Upper lobe of left lung (tissue), 6 donors: ENCODE data around the gene IFT22. TPM values are rescaled to one million over a fixed set of nuclear protein-coding genes. Genes with fewer than 3 reads are reported as not detected.
A peak's percentile ranks its signal among the peaks of the same experiment; 100 is the strongest.

ENCODE experiments used
- ATAC-seq, 2 donors: fragments of 200-7000 bp; cut with Tn5 transposase; one replicate each; pipeline ENCODE4 v1.9.1; 2022; ENCODE audit warnings: mild to moderate bottlenecking in 2 of 2, moderate library complexity in 2 of 2; ENCODE audit not compliant: low FRiP score in 2 of 2
- DNase-seq, 2 donors: peaks; one replicate each; pipeline ENCODE4 v3.0.0-alpha.2; 2019 to 2020
- H3K27ac ChIP-seq, 4 donors: fragments of 200-600 bp; sonication (generic); one replicate each; pipeline ENCODE4 v1.5.1; 2016 to 2019
- H3K27me3 ChIP-seq, 4 donors: fragments of 200-600 bp; sonication (generic); one replicate each; pipeline ENCODE4 v1.5.1; 2017 to 2019
- H3K36me3 ChIP-seq, 4 donors: fragments of 200-600 bp; sonication (generic); one replicate each; pipeline ENCODE4 v1.5.1; 2016 to 2019
- H3K4me1 ChIP-seq, 4 donors: fragments of 200-600 bp; sonication (generic); one replicate each; pipeline ENCODE4 v1.5.1; 2018 to 2019
- H3K4me3 ChIP-seq, 4 donors: fragments of 200-600 bp; sonication (generic); one replicate each; pipeline ENCODE4 v1.5.1; 2017 to 2019; ENCODE audit warnings: mild to moderate bottlenecking in 2 of 4, moderate library complexity in 1 of 4
- H3K9me3 ChIP-seq, 4 donors: fragments of 200-600 bp; sonication (generic); one replicate each; pipeline ENCODE4 v1.5.1; 2018 to 2019
- EP300 ChIP-seq, 4 donors: sonication (generic); formaldehyde crosslinking; IDR thresholded peaks; one replicate each; pipeline ENCODE4 v1.5.1; 2017; ENCODE audit warnings: antibody characterized with exemption in 4 of 4, control low read depth in 2 of 4
- POLR2A ChIP-seq, 4 donors: fragments of 450-650 bp; IDR thresholded peaks; one replicate each; pipeline ENCODE4 v1.5.1; 2016 to 2017; ENCODE audit warnings: antibody characterized with exemption in 4 of 4, mild to moderate bottlenecking in 2 of 4
- POLR2AphosphoS5 ChIP-seq, 2 donors: sonication (generic); formaldehyde crosslinking; IDR thresholded peaks; one replicate each; pipeline ENCODE4 v1.5.1; 2017; ENCODE audit warnings: antibody characterized with exemption in 2 of 2
- WGBS, 2 donors: methylation state at CpG; one replicate each; pipeline ENCODE4 v1.1.5; 2017 to 2018; 5-methylcytosine and 5-hydroxymethylcytosine counted together
- total RNA-seq, 6 donors: library from RNA; depleted of rRNA in 4 of 6; stranded (reverse); fragments of >200 nt in 4 of 6; gene quantifications; one replicate each; pipeline versions ENCODE4 v1.1.0 to v1.2.1, GENCODE V29; 2016 to 2021
- TF ChIP-seq, protein P1 (sequence below), 6 experiments: fragments of 450-650 bp in 4 of 6; fragments of 200-600 bp in 2 of 6; sonication (generic) in 2 of 6; IDR thresholded peaks; one replicate each; pipeline ENCODE4 v1.5.1; 2016 to 2019; ENCODE audit warnings: antibody characterized with exemption in 6 of 6
- donor health status: DM: no; HTN: no; CAD: no; lungs with moderate emphysema.
- donor health status: DM: no; HTN: yes; CAD: no; lungs with severe emphysema.

The IFT22 gene
- total RNA-seq, 6 donors from 2014 or later = 7.3 to 30.5 (median 17.3) TPM

DNA sequence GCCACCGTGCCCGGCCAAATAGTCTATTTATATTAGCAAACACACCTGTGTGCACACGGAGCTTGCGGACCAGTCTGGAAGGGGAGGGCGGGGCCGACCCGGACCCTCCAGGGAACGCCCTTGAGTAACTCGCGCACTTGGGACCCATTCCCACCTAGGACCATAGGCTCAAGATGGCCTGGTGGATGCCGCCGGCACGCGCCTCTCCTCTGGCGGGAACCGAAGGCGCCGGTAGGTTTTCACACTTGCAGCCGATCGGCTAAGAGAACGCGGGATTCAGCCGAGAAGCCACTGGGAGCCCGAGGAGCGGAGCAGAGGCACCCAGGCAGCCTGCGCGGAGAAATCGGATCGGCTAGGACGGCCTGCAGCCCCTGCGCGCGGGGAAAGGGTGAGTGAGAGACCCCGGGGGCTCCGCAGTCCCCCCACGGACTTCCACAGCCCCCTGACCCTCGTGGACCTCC is 18.9 kb downstream of the IFT22 start:
- H3K4me1 ChIP-seq = peaks cover 0 to 23% (median 2%) of the 10 kb centered on the region in 4 donors
- no peak for TF ChIP-seq POLR2AphosphoS5 (IDR thresholded peaks at IDR 0.05)
- TF ChIP-seq POLR2A (IDR thresholded peaks at IDR 0.05) = no peak
- TF ChIP-seq EP300 (IDR thresholded peaks at IDR 0.05) = no peak
- TF ChIP-seq, protein P1, sequence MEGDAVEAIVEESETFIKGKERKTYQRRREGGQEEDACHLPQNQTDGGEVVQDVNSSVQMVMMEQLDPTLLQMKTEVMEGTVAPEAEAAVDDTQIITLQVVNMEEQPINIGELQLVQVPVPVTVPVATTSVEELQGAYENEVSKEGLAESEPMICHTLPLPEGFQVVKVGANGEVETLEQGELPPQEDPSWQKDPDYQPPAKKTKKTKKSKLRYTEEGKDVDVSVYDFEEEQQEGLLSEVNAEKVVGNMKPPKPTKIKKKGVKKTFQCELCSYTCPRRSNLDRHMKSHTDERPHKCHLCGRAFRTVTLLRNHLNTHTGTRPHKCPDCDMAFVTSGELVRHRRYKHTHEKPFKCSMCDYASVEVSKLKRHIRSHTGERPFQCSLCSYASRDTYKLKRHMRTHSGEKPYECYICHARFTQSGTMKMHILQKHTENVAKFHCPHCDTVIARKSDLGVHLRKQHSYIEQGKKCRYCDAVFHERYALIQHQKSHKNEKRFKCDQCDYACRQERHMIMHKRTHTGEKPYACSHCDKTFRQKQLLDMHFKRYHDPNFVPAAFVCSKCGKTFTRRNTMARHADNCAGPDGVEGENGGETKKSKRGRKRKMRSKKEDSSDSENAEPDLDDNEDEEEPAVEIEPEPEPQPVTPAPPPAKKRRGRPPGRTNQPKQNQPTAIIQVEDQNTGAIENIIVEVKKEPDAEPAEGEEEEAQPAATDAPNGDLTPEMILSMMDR (IDR thresholded peaks at IDR 0.05) = no peak
- peak overlapping the region in 2 of 4 donors; percentile 6 to 10 for H3K4me3 ChIP-seq
- WGBS, 2 donors = 10 to 17% methylated on average over 3 to 19 of the region's 37 CpGs
- DNase-seq (peak in 1 of 2 donors; percentile 70), ATAC-seq (peak in 1 of 2 donors; percentile 23)
- H3K27me3 ChIP-seq = peaks cover 0 to 53% (median 34%) of the 10 kb centered on the region in 4 donors
- no peak overlapping the region for H3K27ac ChIP-seq
- H3K9me3 ChIP-seq = peaks cover 14 to 25% (median 17%) of the 10 kb centered on the region in 4 donors
- H3K36me3 ChIP-seq = no peaks in the 10 kb centered on the region

DNA sequence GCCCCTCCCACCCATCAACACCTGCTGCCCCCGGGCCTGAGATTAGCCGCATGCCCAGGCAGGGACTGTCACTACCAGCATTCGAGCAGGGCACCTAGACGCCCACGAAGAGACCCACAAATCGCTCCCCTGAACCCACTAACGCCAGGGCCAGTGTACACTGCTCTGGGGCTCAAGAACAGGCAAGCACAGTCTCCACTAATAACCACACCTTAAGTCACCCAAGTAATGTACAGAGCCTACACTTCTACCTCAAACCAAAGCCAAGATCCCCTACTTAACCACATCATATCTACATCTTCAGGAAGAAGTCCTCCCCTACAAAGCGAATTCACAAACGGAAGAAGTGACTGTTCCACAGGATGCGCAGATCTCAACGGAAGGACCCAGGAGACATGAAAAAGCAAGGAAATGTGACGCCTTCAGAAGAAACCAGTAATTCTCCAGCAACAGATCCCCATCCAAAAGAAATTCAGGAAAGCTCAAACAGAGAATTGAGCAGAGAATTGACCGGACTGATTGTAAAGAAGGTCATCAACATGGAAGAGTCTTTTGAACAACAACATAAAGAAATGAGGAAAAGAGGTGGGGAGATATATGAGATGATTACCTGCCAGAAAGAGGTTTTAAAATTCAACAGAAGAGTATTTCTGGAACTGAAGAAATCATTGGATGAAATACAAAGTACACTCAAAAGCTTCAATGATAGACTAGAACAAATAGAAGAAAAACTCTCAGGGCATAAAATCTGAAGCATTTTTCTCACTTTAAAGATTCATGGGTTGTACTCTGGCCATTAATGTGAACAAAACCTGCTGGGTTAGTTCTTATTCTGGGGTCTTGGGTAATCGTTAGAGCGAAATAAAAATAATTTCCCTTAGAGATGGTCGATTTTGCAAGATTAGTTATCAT is 20.9 kb downstream of the IFT22 start:
- H3K4me3 ChIP-seq = no peak overlapping the region
- no peak for ATAC-seq
- no peak for DNase-seq
- H3K4me1 ChIP-seq = peaks cover 0 to 22% (median 2%) of the 10 kb centered on the region in 4 donors
- WGBS, 2 donors = 56 to 68% methylated on average over 14 to 15 of the region's 16 CpGs
- no peak overlapping the region for H3K27ac ChIP-seq
- TF ChIP-seq EP300 (IDR thresholded peaks at IDR 0.05) (no peak), POLR2AphosphoS5 (IDR thresholded peaks at IDR 0.05) (no peak), POLR2A (IDR thresholded peaks at IDR 0.05) (no peak)
- TF ChIP-seq, protein P1 (IDR thresholded peaks at IDR 0.05) = no peak
- H3K9me3 ChIP-seq = peaks cover 14 to 25% (median 17%) of the 10 kb centered on the region in 4 donors
- peaks cover 0 to 53% (median 34%) of the 10 kb centered on the region in 4 donors for H3K27me3 ChIP-seq
- no peaks in the 10 kb centered on the region for H3K36me3 ChIP-seq

DNA sequence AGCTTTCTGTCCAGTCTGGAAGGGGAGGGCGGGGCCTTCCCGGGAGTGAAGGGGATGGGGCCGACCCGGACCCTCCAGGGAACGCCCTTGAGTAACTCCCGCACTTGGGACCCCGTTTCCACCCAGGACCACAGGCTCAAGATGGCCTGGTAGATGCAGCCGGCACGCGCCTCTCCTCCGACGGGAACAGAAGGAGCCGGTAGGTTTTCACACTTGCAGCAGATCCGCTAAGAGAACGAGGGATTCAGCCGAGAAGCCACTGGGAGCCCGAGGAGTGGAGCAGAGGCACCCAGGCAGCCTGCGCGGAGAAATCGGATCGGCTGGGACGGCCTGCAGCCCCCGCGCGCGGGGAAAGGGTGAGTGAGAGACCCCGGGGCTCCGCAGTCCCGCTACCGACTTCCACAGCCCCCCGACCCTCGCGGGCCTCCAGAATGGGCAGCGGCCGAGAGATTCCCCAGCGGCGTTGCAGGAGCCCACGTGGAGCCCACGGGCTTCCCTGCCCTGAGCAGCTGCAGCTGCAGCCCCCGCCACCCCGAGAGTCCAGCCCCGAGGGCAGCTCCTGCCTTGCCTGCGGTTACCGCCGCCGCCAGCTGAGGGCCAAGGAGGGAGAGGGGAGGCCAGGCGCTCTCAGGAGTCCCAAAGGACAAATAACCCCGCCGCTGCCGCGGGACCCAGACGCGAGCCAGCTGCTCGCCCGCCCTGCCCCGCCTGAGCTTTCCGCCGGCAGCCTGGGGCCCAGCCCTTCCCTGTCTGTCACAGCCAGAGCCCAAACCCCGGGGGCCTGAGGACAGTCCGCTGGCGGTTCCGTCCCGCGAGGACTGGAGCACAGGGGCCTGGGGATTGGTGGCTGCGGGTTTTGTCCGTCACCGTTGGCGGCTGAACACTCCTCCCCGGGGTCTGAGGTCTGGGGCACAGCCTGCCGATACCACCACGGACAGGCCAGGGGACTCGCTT is 21.8 kb downstream of the IFT22 start:
- Histone ChIP-seq H3K4me1 (peaks cover 0 to 22% (median 2%) of the 10 kb centered on the region in 4 donors), H3K36me3 (no peaks in the 10 kb centered on the region), H3K27me3 (peaks cover 0 to 53% (median 34%) of the 10 kb centered on the region in 4 donors), H3K27ac (no peak overlapping the region), H3K9me3 (peaks cover 14 to 25% (median 17%) of the 10 kb centered on the region in 4 donors), H3K4me3 (no peak overlapping the region)
- TF ChIP-seq, protein P1 (IDR thresholded peaks at IDR 0.05) = peak in 1 of 6 experiments; percentile 9
- TF ChIP-seq POLR2A (IDR thresholded peaks at IDR 0.05) (no peak), POLR2AphosphoS5 (IDR thresholded peaks at IDR 0.05) (no peak), EP300 (IDR thresholded peaks at IDR 0.05) (no peak)
- peak in 1 of 2 donors; percentile 81 for DNase-seq
- peak in 1 of 2 donors; percentile 28 for ATAC-seq
- WGBS, 2 donors = 3 to 4% methylated on average over 9 to 67 of the region's 72 CpGs

DNA sequence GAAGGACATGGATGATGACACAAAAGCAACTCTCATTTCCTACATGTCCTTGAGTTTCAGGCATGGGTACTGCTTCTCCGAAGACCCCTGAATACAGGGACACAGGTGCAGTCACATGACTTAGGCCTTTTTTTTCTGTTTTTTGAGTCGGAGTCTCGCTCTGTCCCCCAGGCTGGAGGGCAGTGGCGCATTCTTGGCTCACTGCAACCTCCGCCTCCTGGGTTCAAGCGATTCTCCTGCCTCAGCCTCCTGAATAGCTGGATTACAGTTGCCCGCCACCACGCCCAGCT is 26.8 kb downstream of the IFT22 start:
- WGBS, 2 donors = 81 to 83% methylated on average over 8 of the region's 8 CpGs
- H3K27me3 ChIP-seq = peaks cover 0 to 19% (median 11%) of the 10 kb centered on the region in 4 donors
- no peak overlapping the region for H3K27ac ChIP-seq
- peaks cover 0 to 2% (median 0%) of the 10 kb centered on the region in 4 donors for H3K9me3 ChIP-seq
- no peak overlapping the region for H3K4me3 ChIP-seq
- DNase-seq (no peak), ATAC-seq (no peak)
- H3K36me3 ChIP-seq = no peaks in the 10 kb centered on the region
- peaks cover 0 to 7% (median 0%) of the 10 kb centered on the region in 4 donors for H3K4me1 ChIP-seq
- TF ChIP-seq EP300 (IDR thresholded peaks at IDR 0.05) (no peak), POLR2AphosphoS5 (IDR thresholded peaks at IDR 0.05) (no peak)
- TF ChIP-seq, protein P1 (IDR thresholded peaks at IDR 0.05) = no peak
